Hepatocyte (in vitro differentiated cells): ENCODE results near the gene NRG2.

ENCODE experiments used
- CTCF ChIP-seq: fragments of 200-600 bp; sonication (generic); IDR thresholded peaks from 2 replicates; pipeline ENCODE4 v1.5.1; 2016; ENCODE audit warnings: antibody characterized with exemption, mild to moderate bottlenecking; ENCODE audit not compliant: poor library complexity
- EZH2 ChIP-seq: fragments of 200-600 bp; sonication (generic); IDR thresholded peaks from 2 replicates; pipeline ENCODE4 v1.6.1; 2016; ENCODE audit warnings: antibody characterized with exemption, mild to moderate bottlenecking, borderline replicate concordance
- EZH2phosphoT487 ChIP-seq: fragments of 200-600 bp; sonication (generic); IDR thresholded peaks from one replicate; pipeline ENCODE4 v1.6.1; 2018; ENCODE audit warnings: antibody characterized with exemption, mild to moderate bottlenecking, low read depth, moderate library complexity; ENCODE audit not compliant: unreplicated experiment, severe bottlenecking

- no peak for TF ChIP-seq CTCF
- TF ChIP-seq EZH2 = no peak
- TF ChIP-seq EZH2phosphoT487 = no peak
Measured at GRCh38 chr5:139882961-139883539, 160.0 kb downstream of the NRG2 start.
